ENCODE results near the gene FBXO9.

The FBXO9 gene

GRCh38 chr6:53032849-53033248, 32.4 kb upstream of the FBXO9 start:
- Histone ChIP-seq H3K9me3 (ENCODE audit: severe bottlenecking) (no peaks in the 10 kb centered on the region), H3K4me3 (ENCODE audit: low read depth, low read length) (no peak overlapping the region), H3K27ac (no peak overlapping the region), H3K27me3 (ENCODE audit: insufficient read depth, low read depth, severe bottlenecking) (no peaks in the 10 kb centered on the region), H3K36me3 (peaks cover 51% of the 10 kb centered on the region)
- TF ChIP-seq CTCF (IDR thresholded peaks at IDR 0.05; ENCODE audit: low read depth, low read length), result no peak
- no peak for DNase-seq

GRCh38 chr6:53033764-53034163, 31.4 kb upstream of the FBXO9 start:
- Histone ChIP-seq H3K9me3 (ENCODE audit: severe bottlenecking) (no peaks in the 10 kb centered on the region), H3K4me3 (ENCODE audit: low read depth, low read length) (no peak overlapping the region), H3K36me3 (peaks cover 47% of the 10 kb centered on the region), H3K27me3 (ENCODE audit: insufficient read depth, low read depth, severe bottlenecking) (no peaks in the 10 kb centered on the region), H3K27ac (no peak overlapping the region)
- DNase-seq, result no peak
- TF ChIP-seq CTCF (IDR thresholded peaks at IDR 0.05; ENCODE audit: low read depth, low read length), result no peak

GRCh38 chr6:53035549-53036213, 29.5 kb upstream of the FBXO9 start:
- Histone ChIP-seq H3K4me3 (ENCODE audit: low read depth, low read length) (no peak overlapping the region), H3K27ac (no peak overlapping the region), H3K27me3 (ENCODE audit: insufficient read depth, low read depth, severe bottlenecking) (no peaks in the 10 kb centered on the region), H3K9me3 (ENCODE audit: severe bottlenecking) (no peaks in the 10 kb centered on the region), H3K36me3 (peaks cover 65% of the 10 kb centered on the region)
- DNase-seq, result no peak
- no peak for TF ChIP-seq CTCF (IDR thresholded peaks at IDR 0.05; ENCODE audit: low read depth, low read length)

GRCh38 chr6:53038141-53038540, 27.1 kb upstream of the FBXO9 start:
- H3K36me3 ChIP-seq, result peaks cover 57% of the 10 kb centered on the region
- H3K4me3 ChIP-seq (ENCODE audit: low read depth, low read length), result no peak overlapping the region
- H3K27me3 ChIP-seq (ENCODE audit: insufficient read depth, low read depth, severe bottlenecking), result no peaks in the 10 kb centered on the region
- TF ChIP-seq CTCF (IDR thresholded peaks at IDR 0.05; ENCODE audit: low read depth, low read length), result no peak
- no peaks in the 10 kb centered on the region for H3K9me3 ChIP-seq (ENCODE audit: severe bottlenecking)
- no peak overlapping the region for H3K27ac ChIP-seq
- DNase-seq, result no peak

GRCh38 chr6:53038596-53038995, 26.6 kb upstream of the FBXO9 start:
- TF ChIP-seq CTCF (IDR thresholded peaks at IDR 0.05; ENCODE audit: low read depth, low read length), result no peak
- Histone ChIP-seq H3K9me3 (ENCODE audit: severe bottlenecking) (no peaks in the 10 kb centered on the region), H3K4me3 (ENCODE audit: low read depth, low read length) (no peak overlapping the region), H3K36me3 (peaks cover 55% of the 10 kb centered on the region), H3K27me3 (ENCODE audit: insufficient read depth, low read depth, severe bottlenecking) (no peaks in the 10 kb centered on the region), H3K27ac (no peak overlapping the region)
- DNase-seq, result no peak

- Histone ChIP-seq H3K27ac (no peak overlapping the region), H3K4me3 (ENCODE audit: low read depth, low read length) (no peak overlapping the region), H3K36me3 (peaks cover 30% of the 10 kb centered on the region), H3K9me3 (ENCODE audit: severe bottlenecking) (no peaks in the 10 kb centered on the region), H3K27me3 (ENCODE audit: insufficient read depth, low read depth, severe bottlenecking) (no peaks in the 10 kb centered on the region)
- no peak for TF ChIP-seq CTCF (IDR thresholded peaks at IDR 0.05; ENCODE audit: low read depth, low read length)
- DNase-seq, result no peak
Measured at GRCh38 chr6:53041356-53041755, 23.8 kb upstream of the FBXO9 start.
